ENCODE data around the gene AKR1C8. TPM values are rescaled to one million over a fixed set of nuclear protein-coding genes. Genes with fewer than 3 reads are reported as not detected.

AKR1C8 gene
- total RNA-seq, 1 donor from 2014 or later = not detected

DNA sequence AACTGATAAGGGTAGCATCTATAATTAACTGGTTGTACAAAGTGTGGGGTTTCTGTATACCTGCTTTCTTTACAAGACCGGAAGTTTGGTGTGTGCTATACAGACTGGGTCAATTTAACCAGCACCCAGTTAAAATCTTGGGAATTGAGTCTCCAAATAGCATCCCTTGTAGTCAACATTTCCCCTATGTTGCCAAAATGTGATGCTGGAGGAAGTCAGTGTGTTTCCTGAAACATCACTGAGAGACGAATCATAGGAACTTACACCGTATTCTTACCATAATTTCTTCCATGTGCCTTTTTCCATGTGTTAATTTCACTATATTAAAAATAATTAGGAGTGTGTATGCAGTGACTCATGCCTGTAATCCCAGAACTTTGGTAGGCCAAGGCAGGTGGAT is 13.4 kb upstream of the AKR1C8 start:
- H3K27me3 ChIP-seq = no peaks in the 10 kb centered on the region
- H3K36me3 ChIP-seq = no peaks in the 10 kb centered on the region
- DNase-seq (ENCODE audit: low spot score in 2 of 2) = no peak
- intact Hi-C loops (cut with DNase I) = no loop called here
- H3K27ac ChIP-seq = no peak overlapping the region
- TF ChIP-seq, protein P1, sequence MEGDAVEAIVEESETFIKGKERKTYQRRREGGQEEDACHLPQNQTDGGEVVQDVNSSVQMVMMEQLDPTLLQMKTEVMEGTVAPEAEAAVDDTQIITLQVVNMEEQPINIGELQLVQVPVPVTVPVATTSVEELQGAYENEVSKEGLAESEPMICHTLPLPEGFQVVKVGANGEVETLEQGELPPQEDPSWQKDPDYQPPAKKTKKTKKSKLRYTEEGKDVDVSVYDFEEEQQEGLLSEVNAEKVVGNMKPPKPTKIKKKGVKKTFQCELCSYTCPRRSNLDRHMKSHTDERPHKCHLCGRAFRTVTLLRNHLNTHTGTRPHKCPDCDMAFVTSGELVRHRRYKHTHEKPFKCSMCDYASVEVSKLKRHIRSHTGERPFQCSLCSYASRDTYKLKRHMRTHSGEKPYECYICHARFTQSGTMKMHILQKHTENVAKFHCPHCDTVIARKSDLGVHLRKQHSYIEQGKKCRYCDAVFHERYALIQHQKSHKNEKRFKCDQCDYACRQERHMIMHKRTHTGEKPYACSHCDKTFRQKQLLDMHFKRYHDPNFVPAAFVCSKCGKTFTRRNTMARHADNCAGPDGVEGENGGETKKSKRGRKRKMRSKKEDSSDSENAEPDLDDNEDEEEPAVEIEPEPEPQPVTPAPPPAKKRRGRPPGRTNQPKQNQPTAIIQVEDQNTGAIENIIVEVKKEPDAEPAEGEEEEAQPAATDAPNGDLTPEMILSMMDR (IDR thresholded peaks at IDR 0.05) = no peak
- peaks cover 0 to 11% of the 10 kb centered on the region in 2 donors for H3K9me3 ChIP-seq
- no peak overlapping the region for H3K4me3 ChIP-seq
- H3K4me1 ChIP-seq = no peaks in the 10 kb centered on the region

DNA sequence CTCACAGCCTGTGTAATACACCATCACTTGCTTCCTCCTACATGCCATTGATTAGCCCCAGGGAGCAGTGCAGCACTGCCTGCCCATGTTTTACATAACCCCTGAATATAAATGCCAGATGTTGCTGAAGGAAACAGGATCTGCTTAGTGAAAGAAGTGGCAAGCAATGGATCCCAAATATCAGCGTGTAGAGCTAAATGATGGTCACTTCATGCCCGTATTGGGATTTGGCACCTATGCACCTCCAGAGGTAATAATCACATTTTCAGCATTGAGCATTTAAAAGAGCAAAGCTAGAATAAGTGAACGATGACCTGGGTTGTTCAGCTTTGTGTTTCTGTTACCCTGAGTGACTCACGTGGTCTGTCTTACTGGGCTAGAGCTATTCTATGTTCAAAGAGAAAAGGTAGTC is 11.8 kb upstream of the AKR1C8 start, which contains the start of gene AKR1C4:
TSS of gene AKR1C4 (plus strand) at position 136 of the 412 bp plus-strand sequence. CDS start at position 167, 31 bp downstream.
- no peak for DNase-seq (ENCODE audit: low spot score in 2 of 2)
- TF ChIP-seq, protein P1 (IDR thresholded peaks at IDR 0.05) = no peak

DNA sequence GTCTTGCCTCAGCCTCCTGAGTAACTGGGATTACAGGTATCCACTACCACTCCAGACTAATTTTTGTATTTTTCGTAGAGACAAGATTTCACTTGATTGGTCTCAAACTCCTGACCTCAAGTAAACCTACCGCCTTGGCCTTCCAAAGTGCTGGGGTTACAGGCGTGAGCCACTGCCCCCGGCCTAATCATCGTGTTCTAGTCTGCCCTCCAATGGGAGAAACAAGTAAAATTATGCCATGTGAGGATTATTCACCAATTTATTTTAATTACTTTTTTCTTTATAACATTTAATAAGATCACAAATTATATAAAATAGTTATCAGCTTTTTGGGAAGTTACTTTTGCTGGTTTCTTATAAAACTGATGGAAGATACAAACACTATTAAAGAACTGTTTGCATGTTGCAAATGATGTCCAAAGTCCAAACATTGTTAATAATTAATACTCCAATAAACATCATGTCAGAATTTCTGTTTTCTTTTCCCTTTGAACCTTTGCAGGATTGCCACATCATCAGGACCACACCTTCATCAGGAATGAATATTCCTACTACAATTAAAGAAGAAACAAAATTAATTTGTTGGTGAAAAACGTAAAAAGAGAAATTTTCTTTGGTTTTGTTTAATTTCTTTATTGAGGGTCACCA is 10.9 kb upstream of the AKR1C8 start:
- Histone ChIP-seq H3K27me3 (no peaks in the 10 kb centered on the region), H3K27ac (no peak overlapping the region), H3K4me3 (no peak overlapping the region), H3K36me3 (no peaks in the 10 kb centered on the region), H3K9me3 (no peaks in the 10 kb centered on the region), H3K4me1 (no peaks in the 10 kb centered on the region)
- no peak for DNase-seq (ENCODE audit: low spot score in 2 of 2)
- TF ChIP-seq, protein P1 (IDR thresholded peaks at IDR 0.05) = no peak
- intact Hi-C loops (cut with DNase I) = no loop called here

More for the DNA sequence above, 11.8 kb upstream of the AKR1C8 start, which contains the start of gene AKR1C4:
- intact Hi-C loops (cut with DNase I) = no loop called here
- Histone ChIP-seq H3K4me3 (no peak within 1 kb of the TSS), H3K9me3 (peaks cover 0 to under 1% of the 10 kb centered on the region in 2 donors), H3K27ac (no peak within 1 kb of the TSS), H3K27me3 (no peaks in the 10 kb centered on the region), H3K4me1 (no peaks in the 10 kb centered on the region), H3K36me3 (no peaks in the 10 kb centered on the region)

DNA sequence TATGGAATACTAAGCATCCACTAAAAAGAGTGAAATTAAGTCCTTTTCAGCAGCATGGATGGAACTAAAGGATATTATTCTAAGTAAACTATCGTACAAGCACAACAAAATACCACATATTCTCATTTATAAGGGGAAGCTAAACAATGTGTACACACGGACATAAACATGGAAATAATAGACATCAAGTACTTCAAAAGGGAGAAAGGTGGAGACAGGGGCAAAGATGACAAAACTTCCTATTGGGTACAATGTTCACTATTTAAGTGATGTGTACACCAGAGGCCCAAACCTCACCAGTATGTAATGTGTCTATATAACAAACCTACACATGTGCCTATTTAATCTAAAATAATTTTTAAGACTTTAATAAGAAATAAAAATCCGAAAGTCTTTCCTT is 9.5 kb upstream of the AKR1C8 start:
- Histone ChIP-seq H3K27me3 (no peaks in the 10 kb centered on the region), H3K9me3 (no peaks in the 10 kb centered on the region), H3K36me3 (no peaks in the 10 kb centered on the region), H3K27ac (no peak overlapping the region), H3K4me3 (no peak overlapping the region), H3K4me1 (no peaks in the 10 kb centered on the region)
- intact Hi-C loops (cut with DNase I) = no loop called here
- no peak for DNase-seq (ENCODE audit: low spot score in 2 of 2)
- TF ChIP-seq, protein P1 (IDR thresholded peaks at IDR 0.05) = no peak

DNA sequence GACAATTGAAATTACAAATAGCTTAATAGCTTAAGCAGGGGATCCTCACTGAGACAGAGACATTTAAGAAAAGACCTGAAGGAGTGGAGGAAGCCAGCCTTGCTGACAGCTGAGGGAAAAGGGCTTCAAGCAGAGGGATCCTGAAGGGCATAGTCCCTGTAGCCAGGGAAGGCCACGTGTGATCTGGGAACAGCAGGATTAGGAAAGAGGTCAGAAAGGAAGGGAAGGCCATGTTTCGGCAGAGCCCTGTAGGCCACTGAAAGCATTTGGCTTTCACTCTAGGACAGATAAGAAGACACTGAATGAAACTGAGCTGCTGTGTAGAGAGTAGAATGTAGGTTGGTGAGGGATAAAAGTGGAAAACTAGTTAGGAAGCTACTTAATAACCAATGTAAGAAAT is 3.4 kb upstream of the AKR1C8 start:
- TF ChIP-seq, protein P1 (IDR thresholded peaks at IDR 0.05) = no peak
- intact Hi-C loops (cut with DNase I) = no loop called here

More for the DNA sequence above, 3.4 kb upstream of the AKR1C8 start:
- no peak overlapping the region for H3K27ac ChIP-seq
- H3K36me3 ChIP-seq = no peaks in the 10 kb centered on the region
- H3K4me3 ChIP-seq = no peak overlapping the region
- H3K4me1 ChIP-seq = no peaks in the 10 kb centered on the region
- H3K27me3 ChIP-seq = no peaks in the 10 kb centered on the region
- H3K9me3 ChIP-seq = no peaks in the 10 kb centered on the region
- DNase-seq (ENCODE audit: low spot score in 2 of 2) = no peak

Measured in ascending aorta (tissue), 2 donors.